HepG2 (cell line): ENCODE measurements around the gene KDM8. TPM values are rescaled to one million over a fixed set of nuclear protein-coding genes. Genes with fewer than 3 reads are reported as not detected.

Experiments used
- CBFB ChIP-seq: sonication (generic); formaldehyde crosslinking; IDR thresholded peaks from 2 replicates; pipeline ENCODE4 v1.4.0; 2020; ENCODE audit warnings: missing genetic modification reagents
- CEBPB ChIP-seq: IDR thresholded peaks from 2 replicates; pipeline ENCODE4 v1.6.1; 2011; ENCODE audit warnings: low read depth, low read length, improper control_type of control experiment, borderline replicate concordance
- EEA1 ChIP-seq: sonication (generic); formaldehyde crosslinking; IDR thresholded peaks from 2 replicates; pipeline ENCODE4 v1.5.1; 2020; ENCODE audit warnings: mild to moderate bottlenecking, missing genetic modification reagents, borderline replicate concordance
- ELF3 ChIP-seq: IDR thresholded peaks from 2 replicates; pipeline ENCODE4 v1.6.1; 2016; ENCODE audit warnings: missing genetic modification reagents, missing compliant biosample characterization
- FOXP4 ChIP-seq: sonication (generic); formaldehyde crosslinking; IDR thresholded peaks from 2 replicates; pipeline ENCODE4 v1.4.0; 2020; ENCODE audit warnings: missing genetic modification reagents
- GLI4 ChIP-seq: sonication (generic); formaldehyde crosslinking; IDR thresholded peaks from 2 replicates; pipeline ENCODE4 v1.5.1; 2020; ENCODE audit warnings: missing genetic modification reagents, mild to moderate bottlenecking, moderate library complexity, borderline replicate concordance
- HOXA7 ChIP-seq: sonication (generic); formaldehyde crosslinking; IDR thresholded peaks from 2 replicates; pipeline ENCODE4 v1.8.1; 2022; ENCODE audit warnings: mild to moderate bottlenecking, missing genetic modification reagents, moderate library complexity
- NCOA1 ChIP-seq: sonication (generic); formaldehyde crosslinking; IDR thresholded peaks from 2 replicates; pipeline ENCODE4 v1.9.0; 2021; ENCODE audit warnings: missing genetic modification reagents
- NFIC ChIP-seq: IDR thresholded peaks from 2 replicates; pipeline ENCODE4 v1.6.1; 2012; ENCODE audit warnings: mild to moderate bottlenecking, low read length, inconsistent platforms
- RBAK ChIP-seq: sonication (generic); formaldehyde crosslinking; IDR thresholded peaks from 2 replicates; pipeline ENCODE4 v1.5.1; 2020; ENCODE audit warnings: mild to moderate bottlenecking, missing genetic modification reagents
- SNRNP70 ChIP-seq: fragments of 200-400 bp; formaldehyde crosslinking; IDR thresholded peaks from 2 replicates; pipeline ENCODE4 v1.6.1; 2017; ENCODE audit warnings: mild to moderate bottlenecking, low read depth, low read length, moderate library complexity
- YEATS2 ChIP-seq: sonication (generic); formaldehyde crosslinking; IDR thresholded peaks from 2 replicates; pipeline ENCODE4 v1.4.0; 2020; ENCODE audit warnings: missing genetic modification reagents, borderline replicate concordance
- ZIK1 ChIP-seq: sonication (generic); formaldehyde crosslinking; IDR thresholded peaks from 2 replicates; pipeline ENCODE4 v1.5.0; 2020; ENCODE audit warnings: mild to moderate bottlenecking, low read depth, missing genetic modification reagents, borderline replicate concordance
- ZNF101 ChIP-seq: sonication (generic); formaldehyde crosslinking; IDR thresholded peaks from 2 replicates; pipeline ENCODE4 v1.4.0; 2020; ENCODE audit warnings: mild to moderate bottlenecking, low read depth, missing genetic modification reagents, borderline replicate concordance
- ZNF17 ChIP-seq: sonication (generic); formaldehyde crosslinking; IDR thresholded peaks from 2 replicates; pipeline ENCODE4 v1.5.0; 2020; ENCODE audit warnings: mild to moderate bottlenecking, missing genetic modification reagents
- ZNF263 ChIP-seq: sonication (generic); formaldehyde crosslinking; IDR thresholded peaks from 2 replicates; pipeline ENCODE4 v1.4.0; 2020; ENCODE audit warnings: missing genetic modification reagents
- ZNF441 ChIP-seq: sonication (generic); formaldehyde crosslinking; IDR thresholded peaks from 2 replicates; pipeline ENCODE4 v1.7.0; 2021; ENCODE audit warnings: missing genetic modification reagents, borderline replicate concordance
- ZNF546 ChIP-seq: sonication (generic); formaldehyde crosslinking; conservative IDR thresholded peaks from 2 replicates; pipeline ENCODE4 v1.8.1; 2023; ENCODE audit warnings: mild to moderate bottlenecking, missing genetic modification reagents
- ZNF552 ChIP-seq: sonication (generic); formaldehyde crosslinking; IDR thresholded peaks from 2 replicates; pipeline ENCODE4 v1.9.0; 2022; ENCODE audit warnings: missing genetic modification reagents, mild to moderate bottlenecking, borderline replicate concordance
- ZNF660 ChIP-seq: sonication (generic); formaldehyde crosslinking; IDR thresholded peaks from 2 replicates; pipeline ENCODE4 v1.5.1; 2020; ENCODE audit warnings: mild to moderate bottlenecking, low read depth, missing genetic modification reagents, borderline replicate concordance
- ZNF766 ChIP-seq: sonication (generic); formaldehyde crosslinking; IDR thresholded peaks from 2 replicates; pipeline ENCODE4 v1.5.0; 2020; ENCODE audit warnings: missing genetic modification reagents, borderline replicate concordance
- polyA plus RNA-seq, 8 experiments: library from polyadenylated mRNA; depleted of rRNA in 3 of 8; stranded (reverse) in 7 of 8; unstranded in 1 of 8; fragments of >200 nt; fragmentation: Illumina TruSeq in 4 of 8; extraction: Trizol in 4 of 8; gene quantifications; 2 replicates each; pipeline versions ENCODE4 v1.2.1 to v1.2.3, GENCODE V29; 2011 to 2016; ENCODE audit warnings: low read depth in 4 of 8, missing spikeins in 1 of 8, mixed read lengths in 1 of 8; ENCODE audit not compliant: insufficient read depth in 1 of 8
- total RNA-seq, 5 experiments: library from RNA; depleted of rRNA; stranded (reverse); fragments of >200 nt; fragmentation: Illumina TruSeq; extraction: Trizol; gene quantifications; 2 replicates each; pipeline ENCODE4 v1.2.3, GENCODE V29; 2016; ENCODE audit warnings: low read depth in 1 of 5
- TF ChIP-seq, protein P1 (sequence below): sonication (generic); formaldehyde crosslinking; IDR thresholded peaks from 2 replicates; pipeline ENCODE4 v1.9.0; 2021; ENCODE audit warnings: missing genetic modification reagents, mild to moderate bottlenecking, borderline replicate concordance
- TF ChIP-seq, protein P2 (sequence below): sonication (generic); formaldehyde crosslinking; IDR thresholded peaks from 2 replicates; pipeline ENCODE4 v1.5.0; 2020; ENCODE audit warnings: missing genetic modification reagents, mild to moderate bottlenecking, borderline replicate concordance
- TF ChIP-seq, protein P3 (sequence below): sonication (generic); formaldehyde crosslinking; IDR thresholded peaks from 2 replicates; pipeline ENCODE4 v1.4.0; 2020; ENCODE audit warnings: missing genetic modification reagents, borderline replicate concordance

The KDM8 gene
- total and polyA plus RNA-seq, 2 of the 13 experiments (the other 11 are each of a cell fraction or from before 2014, with no cell fraction given): 3.3 to 8.6 TPM

GRCh38 chr16:27203507-27204311 lies at the start of gene KDM8 (continued):
- TF ChIP-seq NCOA1 (CRISPR knock-in tag): peak; percentile 65; the same call in 1 of the 2 replicates
- TF ChIP-seq ZNF101 (CRISPR knock-in tag): no peak
- TF ChIP-seq ZNF766 (CRISPR knock-in tag): peak; percentile 75; the same call in 1 of the 2 replicates
- TF ChIP-seq HOXA7: no peak
- TF ChIP-seq GLI4 (CRISPR knock-in tag): peak; percentile 52; the same call in 1 of the 2 replicates
- TF ChIP-seq FOXP4 (CRISPR knock-in tag): peak; percentile 71; the same call in 1 of the 2 replicates
- TF ChIP-seq ZNF17 (CRISPR knock-in tag): no peak
- TF ChIP-seq, protein P1, sequence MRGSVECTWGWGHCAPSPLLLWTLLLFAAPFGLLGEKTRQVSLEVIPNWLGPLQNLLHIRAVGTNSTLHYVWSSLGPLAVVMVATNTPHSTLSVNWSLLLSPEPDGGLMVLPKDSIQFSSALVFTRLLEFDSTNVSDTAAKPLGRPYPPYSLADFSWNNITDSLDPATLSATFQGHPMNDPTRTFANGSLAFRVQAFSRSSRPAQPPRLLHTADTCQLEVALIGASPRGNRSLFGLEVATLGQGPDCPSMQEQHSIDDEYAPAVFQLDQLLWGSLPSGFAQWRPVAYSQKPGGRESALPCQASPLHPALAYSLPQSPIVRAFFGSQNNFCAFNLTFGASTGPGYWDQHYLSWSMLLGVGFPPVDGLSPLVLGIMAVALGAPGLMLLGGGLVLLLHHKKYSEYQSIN (CRISPR knock-in tag): no peak
- TF ChIP-seq SNRNP70: no peak
- TF ChIP-seq, protein P2, sequence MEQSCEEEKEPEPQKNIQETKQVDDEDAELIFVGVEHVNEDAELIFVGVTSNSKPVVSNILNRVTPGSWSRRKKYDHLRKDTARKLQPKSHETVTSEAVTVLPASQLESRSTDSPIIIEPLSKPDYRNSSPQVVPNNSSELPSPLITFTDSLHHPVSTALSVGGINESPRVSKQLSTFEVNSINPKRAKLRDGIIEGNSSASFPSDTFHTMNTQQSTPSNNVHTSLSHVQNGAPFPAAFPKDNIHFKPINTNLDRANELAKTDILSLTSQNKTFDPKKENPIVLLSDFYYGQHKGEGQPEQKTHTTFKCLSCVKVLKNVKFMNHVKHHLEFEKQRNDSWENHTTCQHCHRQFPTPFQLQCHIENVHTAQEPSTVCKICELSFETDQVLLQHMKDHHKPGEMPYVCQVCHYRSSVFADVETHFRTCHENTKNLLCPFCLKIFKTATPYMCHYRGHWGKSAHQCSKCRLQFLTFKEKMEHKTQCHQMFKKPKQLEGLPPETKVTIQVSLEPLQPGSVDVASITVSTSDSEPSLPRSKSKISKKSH (CRISPR knock-in tag): no peak
- no peak; the same call in 1 of the 2 replicates for TF ChIP-seq ELF3 (CRISPR knock-in tag)
- TF ChIP-seq ZNF546 (CRISPR knock-in tag): peak; percentile 94
- TF ChIP-seq ZNF263 (CRISPR knock-in tag): peak; percentile 95
- TF ChIP-seq, protein P3, sequence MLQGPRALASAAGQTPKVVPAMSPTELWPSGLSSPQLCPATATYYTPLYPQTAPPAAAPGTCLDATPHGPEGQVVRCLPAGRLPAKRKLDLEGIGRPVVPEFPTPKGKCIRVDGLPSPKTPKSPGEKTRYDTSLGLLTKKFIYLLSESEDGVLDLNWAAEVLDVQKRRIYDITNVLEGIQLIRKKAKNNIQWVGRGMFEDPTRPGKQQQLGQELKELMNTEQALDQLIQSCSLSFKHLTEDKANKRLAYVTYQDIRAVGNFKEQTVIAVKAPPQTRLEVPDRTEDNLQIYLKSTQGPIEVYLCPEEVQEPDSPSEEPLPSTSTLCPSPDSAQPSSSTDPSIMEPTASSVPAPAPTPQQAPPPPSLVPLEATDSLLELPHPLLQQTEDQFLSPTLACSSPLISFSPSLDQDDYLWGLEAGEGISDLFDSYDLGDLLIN (CRISPR knock-in tag): peak; percentile 81; the same call in 1 of the 2 replicates
- no peak for TF ChIP-seq ZNF660
- TF ChIP-seq YEATS2 (CRISPR knock-in tag): peak; percentile 41
- no peak for TF ChIP-seq CEBPB
- no peak for TF ChIP-seq NFIC
- TF ChIP-seq ZNF552 (CRISPR knock-in tag): peak; percentile 93
- TF ChIP-seq ZNF441 (CRISPR knock-in tag): peak; percentile 81
- peak; percentile 70; the same call in 1 of the 2 replicates for TF ChIP-seq EEA1
- TF ChIP-seq CBFB: peak; percentile 86; the same call in 1 of the 2 replicates
- TF ChIP-seq RBAK (CRISPR knock-in tag): peak; percentile 81; the same call in 1 of the 2 replicates
- no peak; the same call in 1 of the 2 replicates for TF ChIP-seq ZIK1 (CRISPR knock-in tag)
